Measurements from ENCODE around the gene LRG1.

- TF ChIP-seq CTCF (IDR thresholded peaks at IDR 0.05) (no peak), POLR2A (IDR thresholded peaks at IDR 0.05) (no peak)
Observed at GRCh38 chr19:4516199-4516938, 23.5 kb downstream of the LRG1 start.

Measured in ovary (tissue), 3 donors.